ENCODE measurements around the gene MYOM1.
"Not testable (repeated sequence)": the region's sequence is repeated elsewhere in the genome, so short reads cannot be mapped to it uniquely, and the experiment has no call there.

The MYOM1 gene

GRCh38 chr18:3075491-3075890, 144.3 kb downstream of the MYOM1 start:
- DNase-seq, result peak; percentile 41

GRCh38 chr18:3074087-3074486, 145.7 kb downstream of the MYOM1 start:
- no peak for DNase-seq

GRCh38 chr18:3073353-3073752, 146.4 kb downstream of the MYOM1 start:
- not testable (repeated sequence) for DNase-seq

- DNase-seq, result no peak
Observed at GRCh38 chr18:3071676-3072075, 148.1 kb downstream of the MYOM1 start.

GRCh38 chr18:3069671-3070433, 149.9 kb downstream of the MYOM1 start:
- DNase-seq, result no peak

GRCh38 chr18:3067722-3068121, 152.0 kb downstream of the MYOM1 start:
- DNase-seq, result no peak

GRCh38 chr18:3067165-3067661, 152.6 kb downstream of the MYOM1 start:
- DNase-seq, result no peak

GRCh38 chr18:3066341-3067110, 153.2 kb downstream of the MYOM1 start:
- DNase-seq, result no peak

- DNase-seq, result not testable (repeated sequence)
Observed at GRCh38 chr18:3063766-3064165, 156.0 kb downstream of the MYOM1 start.

GRCh38 chr18:3062798-3063680, 156.7 kb downstream of the MYOM1 start:
- DNase-seq, result peak; percentile 34

GRCh38 chr18:3061581-3062312, 158.0 kb downstream of the MYOM1 start:
- no peak for DNase-seq

GRCh38 chr18:3060667-3061580, 158.8 kb downstream of the MYOM1 start:
- DNase-seq, result no peak

- DNase-seq, result no peak
Observed at GRCh38 chr18:3059272-3059671, 160.5 kb downstream of the MYOM1 start.

GRCh38 chr18:3058328-3059191, 161.2 kb downstream of the MYOM1 start:
- no peak for DNase-seq

- no peak for DNase-seq
Observed at GRCh38 chr18:3057526-3057925, 162.2 kb downstream of the MYOM1 start.

GRCh38 chr18:3056311-3056710, 163.5 kb downstream of the MYOM1 start:
- DNase-seq, result no peak

GRCh38 chr18:3055816-3056215, 164.0 kb downstream of the MYOM1 start:
- DNase-seq, result peak; percentile 27

GRCh38 chr18:3055186-3055728, 164.5 kb downstream of the MYOM1 start:
- no peak for DNase-seq

- no peak for DNase-seq
Observed at GRCh38 chr18:3054780-3055179, 165.0 kb downstream of the MYOM1 start.

GRCh38 chr18:3054214-3054613, 165.6 kb downstream of the MYOM1 start:
- no peak for DNase-seq
